NOMO-1 treated with dmso at 0.1 percent for 144 hours (cell line): ENCODE results near the gene GREM2.

Experiments used
- DNase-seq: peaks from one replicate; lab custom pipeline; 2025; ENCODE audit not compliant: unreplicated experiment; lab: John Stamatoyannopoulos, UW

The GREM2 gene

DNA sequence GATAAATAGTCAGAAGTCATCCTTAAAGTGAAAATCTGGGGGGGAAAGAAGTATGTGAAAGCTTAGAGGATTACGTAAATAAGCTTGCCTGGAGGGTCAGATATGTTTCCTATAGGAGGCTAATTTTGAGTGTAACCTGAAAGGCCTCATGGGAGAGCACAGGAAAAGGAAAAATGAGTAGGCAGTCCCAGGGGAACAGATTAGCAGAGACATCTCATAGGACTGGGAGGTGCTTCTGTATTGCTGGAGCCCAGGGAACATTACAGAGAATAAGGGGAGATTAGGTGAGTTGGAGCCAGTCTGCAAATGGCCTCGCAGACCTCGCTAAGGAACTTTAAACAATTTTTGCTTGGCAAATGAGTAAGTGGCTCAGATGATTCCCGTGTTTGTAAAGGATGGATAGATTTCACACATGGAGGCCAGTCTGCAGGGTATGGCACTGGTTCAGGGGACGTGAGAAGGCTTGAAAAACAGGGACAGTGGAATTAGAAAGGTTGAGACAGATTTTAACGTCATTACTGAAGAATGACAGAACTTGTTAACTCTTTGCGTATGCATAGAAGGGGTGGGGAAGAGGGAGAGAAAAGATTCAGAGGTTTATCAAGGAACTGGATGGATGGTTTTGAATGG lies 149.1 kb downstream of the GREM2 start:
- DNase-seq = no peak

DNA sequence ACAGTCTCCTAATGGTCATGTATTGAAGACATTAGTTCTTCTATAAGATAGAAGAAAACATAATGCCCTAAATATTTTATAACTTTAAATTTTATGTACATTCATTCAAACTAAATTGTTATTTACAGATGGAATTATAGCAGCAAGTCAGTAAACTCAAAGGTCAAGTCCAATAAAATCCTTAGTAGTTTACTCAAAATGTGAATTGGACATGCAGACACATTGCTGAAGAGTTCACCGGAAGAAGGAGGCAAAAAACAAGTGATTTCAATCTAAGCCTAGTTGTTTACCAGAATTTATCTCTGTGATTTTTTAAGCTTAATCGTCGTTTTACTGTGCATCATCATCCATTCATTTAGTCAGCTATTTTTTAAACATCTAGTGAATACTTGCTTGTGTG lies 149.7 kb downstream of the GREM2 start:
- no peak for DNase-seq

DNA sequence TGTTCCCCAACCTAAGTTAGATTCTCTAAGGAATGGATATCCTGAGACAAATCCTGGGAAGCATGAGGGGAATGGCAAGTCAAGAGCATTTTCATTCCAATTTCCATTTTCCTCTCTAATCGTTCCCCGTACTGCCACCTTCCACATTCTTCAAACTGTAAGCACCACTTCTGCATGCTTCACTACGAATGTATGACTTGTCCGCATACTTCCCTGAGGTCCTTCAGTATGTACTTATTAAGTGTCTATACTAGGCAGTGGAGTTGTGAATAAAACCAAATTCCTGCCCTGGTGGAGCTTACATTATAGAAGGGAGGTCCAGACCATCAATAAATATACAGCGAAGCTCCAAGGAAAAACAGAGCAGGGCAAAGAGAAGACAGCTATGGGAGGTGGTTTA lies 154.8 kb downstream of the GREM2 start:
- DNase-seq = no peak

DNA sequence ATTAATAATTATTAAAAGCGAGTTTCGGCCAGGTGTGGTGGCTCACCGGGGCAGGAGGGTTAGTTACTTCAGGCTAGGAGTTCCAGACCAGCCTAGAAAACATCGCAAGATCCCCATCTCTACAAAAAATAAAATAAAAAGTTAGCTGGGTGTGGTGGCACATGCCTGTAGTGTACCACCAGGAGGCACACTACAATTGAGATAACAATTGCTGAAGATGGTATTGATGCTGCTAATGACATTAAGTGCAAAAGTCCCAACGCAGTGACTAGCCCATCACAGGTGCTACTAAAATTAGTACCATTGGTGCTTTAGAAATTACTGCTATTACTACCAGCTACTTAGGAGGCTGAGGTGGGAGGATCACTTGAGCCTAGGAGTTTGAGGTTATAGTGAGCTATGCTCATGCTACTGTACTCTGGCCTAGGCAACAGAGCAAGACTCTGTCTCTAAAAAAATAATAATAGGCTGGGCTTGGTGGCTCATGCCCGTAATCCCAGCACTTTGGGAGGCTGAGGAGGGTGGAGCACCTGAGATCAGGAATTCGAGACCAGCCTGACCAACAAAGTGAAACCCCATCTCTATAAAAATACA lies 156.6 kb downstream of the GREM2 start:
- no peak for DNase-seq

DNA sequence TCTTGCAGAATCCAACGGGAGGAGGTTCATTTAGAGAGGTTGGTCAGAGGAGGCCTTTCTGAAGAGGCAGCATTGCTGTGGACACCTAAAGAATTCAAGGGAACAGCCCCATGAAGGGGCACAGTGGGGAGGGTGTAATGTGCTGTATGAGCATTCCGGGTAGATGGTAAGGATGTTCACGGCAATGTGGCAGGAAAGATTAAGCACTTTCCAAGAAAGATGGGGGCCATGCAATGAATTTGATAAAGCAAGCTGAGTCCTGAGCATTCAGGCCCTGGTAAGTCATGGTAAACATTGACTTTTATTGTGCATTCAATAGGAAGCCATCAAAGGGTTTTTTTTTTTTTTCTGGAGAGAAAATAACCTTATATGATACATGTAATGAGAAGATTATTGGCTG lies 166.6 kb downstream of the GREM2 start:
- DNase-seq = no peak

DNA sequence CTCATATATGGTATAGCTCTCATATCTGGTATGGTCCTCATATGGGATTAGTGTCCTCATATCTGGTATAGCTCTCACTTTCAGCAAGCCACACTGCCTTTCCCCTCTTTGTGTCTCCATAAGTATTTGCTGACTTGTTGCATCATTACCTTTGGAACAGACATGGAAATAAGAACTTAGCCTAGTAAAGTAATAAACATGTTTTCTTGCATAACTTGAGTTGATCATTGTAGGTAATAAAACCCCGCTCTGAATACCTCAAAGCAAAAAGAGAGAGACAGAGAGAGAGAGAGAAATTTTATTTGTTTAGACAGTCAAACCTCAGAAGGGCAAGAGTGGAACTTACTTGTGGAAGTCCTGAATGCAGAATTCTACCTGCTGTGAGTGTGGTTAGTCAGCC lies 170.3 kb downstream of the GREM2 start:
- DNase-seq = no peak
